ENCODE measurements around the gene TPP2. TPM values are rescaled to one million over a fixed set of nuclear protein-coding genes. Genes with fewer than 3 reads are reported as not detected.

TPP2 gene
- total RNA-seq, 3 donors from 2014 or later, result 50.2 to 62.9 (median 51.8) TPM

- Histone ChIP-seq H3K36me3 (no peaks in the 10 kb centered on the region), H3K27me3 (no peaks in the 10 kb centered on the region), H3K4me1 (no peaks in the 10 kb centered on the region), H3K27ac (no peak overlapping the region), H3K4me3 (no peak overlapping the region), H3K9me3 (no peaks in the 10 kb centered on the region)
- intact Hi-C loops (cut with DNase I; ENCODE audit: low total_unique reads), result no loop called here
- TF ChIP-seq POLR2AphosphoS5 (IDR thresholded peaks at IDR 0.05) (no peak), POLR2A (IDR thresholded peaks at IDR 0.05) (no peak), CTCF (IDR thresholded peaks at IDR 0.05) (no peak)
- DNase-seq (ENCODE audit: low spot score in 2 of 2), result no peak
Measured at GRCh38 chr13:102680842-102681740, 84.3 kb downstream of the TPP2 start.

GRCh38 chr13:102682211-102682610, 85.4 kb downstream of the TPP2 start:
- Histone ChIP-seq H3K27ac (no peak overlapping the region), H3K36me3 (no peaks in the 10 kb centered on the region), H3K4me1 (no peaks in the 10 kb centered on the region), H3K27me3 (no peaks in the 10 kb centered on the region), H3K4me3 (no peak overlapping the region), H3K9me3 (no peaks in the 10 kb centered on the region)
- no peak for DNase-seq (ENCODE audit: low spot score in 2 of 2)
- TF ChIP-seq CTCF (IDR thresholded peaks at IDR 0.05) (no peak), POLR2A (IDR thresholded peaks at IDR 0.05) (no peak), POLR2AphosphoS5 (IDR thresholded peaks at IDR 0.05) (no peak)
- intact Hi-C loops (cut with DNase I; ENCODE audit: low total_unique reads), result no loop called here

GRCh38 chr13:102682727-102683126, 85.9 kb downstream of the TPP2 start:
- no peak overlapping the region for H3K4me3 ChIP-seq
- no peaks in the 10 kb centered on the region for H3K27me3 ChIP-seq
- H3K27ac ChIP-seq, result no peak overlapping the region
- DNase-seq (ENCODE audit: low spot score in 2 of 2), result no peak
- no peaks in the 10 kb centered on the region for H3K36me3 ChIP-seq
- no peaks in the 10 kb centered on the region for H3K4me1 ChIP-seq
- intact Hi-C loops (cut with DNase I; ENCODE audit: low total_unique reads), result no loop called here
- TF ChIP-seq CTCF (IDR thresholded peaks at IDR 0.05), result no peak
- TF ChIP-seq POLR2AphosphoS5 (IDR thresholded peaks at IDR 0.05), result no peak
- TF ChIP-seq POLR2A (IDR thresholded peaks at IDR 0.05), result no peak
- H3K9me3 ChIP-seq, result no peaks in the 10 kb centered on the region

GRCh38 chr13:102683637-102684036, 86.9 kb downstream of the TPP2 start:
- no peak for DNase-seq (ENCODE audit: low spot score in 2 of 2)
- no peak overlapping the region for H3K27ac ChIP-seq
- no peak for TF ChIP-seq POLR2AphosphoS5 (IDR thresholded peaks at IDR 0.05)
- no peak for TF ChIP-seq POLR2A (IDR thresholded peaks at IDR 0.05)
- no peak for TF ChIP-seq CTCF (IDR thresholded peaks at IDR 0.05)
- intact Hi-C loops (cut with DNase I; ENCODE audit: low total_unique reads), result no loop called here
- no peaks in the 10 kb centered on the region for H3K4me1 ChIP-seq
- no peaks in the 10 kb centered on the region for H3K9me3 ChIP-seq
- no peak overlapping the region for H3K4me3 ChIP-seq
- H3K27me3 ChIP-seq, result no peaks in the 10 kb centered on the region
- H3K36me3 ChIP-seq, result no peaks in the 10 kb centered on the region

GRCh38 chr13:102686024-102686423, 89.2 kb downstream of the TPP2 start:
- DNase-seq (ENCODE audit: low spot score in 2 of 2), result no peak
- Histone ChIP-seq H3K4me3 (no peak overlapping the region), H3K27me3 (peaks cover 0 to 7% of the 10 kb centered on the region in 2 donors), H3K4me1 (no peaks in the 10 kb centered on the region), H3K9me3 (no peaks in the 10 kb centered on the region), H3K27ac (no peak overlapping the region), H3K36me3 (no peaks in the 10 kb centered on the region)
- TF ChIP-seq CTCF (IDR thresholded peaks at IDR 0.05) (no peak), POLR2A (IDR thresholded peaks at IDR 0.05) (no peak), POLR2AphosphoS5 (IDR thresholded peaks at IDR 0.05) (no peak)
- intact Hi-C loops (cut with DNase I; ENCODE audit: low total_unique reads), result no loop called here

All from breast epithelium (tissue), 4 donors.